ENCODE measurements around the gene HRK.

Gene HRK

DNA sequence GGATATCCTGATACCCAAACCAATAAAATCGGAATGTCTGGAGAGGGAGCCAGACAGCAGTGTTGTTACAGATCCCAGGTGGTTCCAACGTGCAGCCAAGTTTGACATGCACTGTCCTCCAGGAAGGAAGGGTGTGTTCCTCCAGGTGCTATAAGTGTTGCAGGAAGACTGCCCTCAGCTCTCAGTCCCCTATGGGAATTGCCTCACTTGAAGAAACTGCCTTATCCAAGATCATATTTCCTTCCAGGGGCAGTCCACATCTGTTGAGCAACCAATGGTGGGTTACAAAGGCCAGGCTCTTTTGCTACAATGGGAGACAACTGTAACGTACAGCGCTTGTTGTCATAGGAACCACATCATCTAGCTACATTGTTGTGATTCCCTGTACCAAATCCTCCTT is 16.2 kb upstream of the HRK start:
- DNase-seq = no peak

DNA sequence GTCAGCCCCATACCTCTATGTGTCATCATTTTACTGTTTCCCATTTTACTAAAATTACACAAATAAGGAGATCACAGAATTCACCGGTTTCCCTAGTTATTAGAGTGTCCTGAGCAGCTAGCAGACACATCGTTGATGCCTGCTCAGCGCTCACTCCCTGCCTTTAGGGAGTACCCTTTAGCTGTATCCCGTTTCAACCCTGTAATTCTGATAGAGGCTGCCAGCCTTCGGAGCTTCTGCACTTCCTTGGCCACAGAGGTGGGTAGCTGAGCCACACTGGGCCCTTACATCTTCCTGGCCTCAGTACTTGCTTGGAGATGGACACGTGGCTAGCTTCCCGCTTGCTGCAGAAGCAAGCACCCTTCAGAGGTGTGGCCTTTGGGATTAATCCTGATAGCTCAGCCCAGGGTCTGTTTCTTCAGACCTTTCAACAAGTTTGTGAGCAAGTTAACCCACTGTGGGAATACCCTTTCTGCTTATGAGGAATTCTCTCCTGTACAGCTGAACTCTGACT is 15.2 kb upstream of the HRK start:
- no peak for DNase-seq

GRCh38 chr12:116894913-116895312 is 13.7 kb upstream of the HRK start:
- no peak for DNase-seq

GRCh38 chr12:116892349-116893140 is 11.3 kb upstream of the HRK start:
- no peak for DNase-seq

- no peak for DNase-seq
Observed at GRCh38 chr12:116891019-116891418, 9.8 kb upstream of the HRK start.

DNA sequence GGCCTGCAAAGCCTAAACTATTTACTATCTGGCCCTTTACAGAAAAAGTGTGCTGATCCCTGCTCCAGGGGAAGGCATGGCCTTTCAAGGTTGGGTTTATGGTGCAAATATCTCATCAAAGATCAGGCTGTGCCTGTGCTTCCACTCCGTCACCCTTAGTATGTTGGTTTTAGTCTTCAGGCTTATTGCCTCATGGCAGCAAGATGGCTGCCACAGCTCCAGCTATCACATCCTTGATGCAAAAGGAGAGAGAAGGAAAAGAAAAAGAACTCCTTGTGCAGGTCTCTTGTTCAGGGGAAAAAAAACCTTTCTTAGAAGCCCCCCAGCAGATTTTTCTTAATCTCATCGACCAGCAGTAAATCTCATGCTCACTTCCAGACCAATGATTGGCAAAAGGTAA is 9.1 kb upstream of the HRK start:
- no peak for DNase-seq

GRCh38 chr12:116887897-116888296 is 6.7 kb upstream of the HRK start:
- DNase-seq = no peak

- DNase-seq = no peak
Observed at GRCh38 chr12:116887244-116887643, 6.0 kb upstream of the HRK start.

- no peak for DNase-seq
Observed at GRCh38 chr12:116885491-116885890, 4.2 kb upstream of the HRK start.

DNA sequence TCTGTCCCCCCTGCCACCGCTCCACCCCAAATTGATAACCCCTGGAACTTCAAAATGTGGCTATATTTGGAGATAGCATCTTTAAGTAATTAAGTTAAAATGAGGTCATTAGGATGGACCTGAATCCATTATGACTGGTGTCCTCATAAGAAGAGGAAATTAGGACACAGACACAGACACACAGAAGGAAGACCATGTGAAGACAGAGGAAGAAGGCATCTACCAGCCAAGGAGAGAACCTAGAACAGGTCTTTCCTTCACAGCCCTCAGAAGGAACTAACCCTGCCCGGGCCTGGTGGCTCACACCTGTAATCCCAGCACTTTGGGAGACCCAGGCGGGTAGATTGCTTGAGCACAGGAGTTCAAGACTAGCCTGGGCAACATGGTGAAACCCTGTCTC is 3.6 kb upstream of the HRK start:
- DNase-seq = no peak

DNA sequence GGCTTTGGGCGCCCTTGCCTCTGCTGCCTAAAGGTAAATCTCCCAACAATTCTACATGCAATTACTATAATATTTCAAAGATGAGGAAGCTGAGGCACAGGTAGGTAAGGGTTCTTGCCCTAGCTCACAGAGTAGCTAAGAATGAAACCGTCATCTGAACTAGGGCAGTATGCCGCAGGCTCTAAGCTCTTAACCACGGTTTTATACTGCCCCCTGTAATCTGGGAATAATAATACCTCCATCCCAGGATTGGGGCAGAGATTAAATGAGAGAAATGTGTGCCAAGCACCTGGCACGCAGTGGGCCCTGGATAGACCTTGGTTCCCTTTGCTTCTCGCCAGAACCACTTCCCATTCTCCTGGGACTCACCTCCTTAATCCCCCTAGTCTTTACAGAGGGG is 1.5 kb upstream of the HRK start:
- DNase-seq = peak in 1 of 2 experiments; percentile 22

DNA sequence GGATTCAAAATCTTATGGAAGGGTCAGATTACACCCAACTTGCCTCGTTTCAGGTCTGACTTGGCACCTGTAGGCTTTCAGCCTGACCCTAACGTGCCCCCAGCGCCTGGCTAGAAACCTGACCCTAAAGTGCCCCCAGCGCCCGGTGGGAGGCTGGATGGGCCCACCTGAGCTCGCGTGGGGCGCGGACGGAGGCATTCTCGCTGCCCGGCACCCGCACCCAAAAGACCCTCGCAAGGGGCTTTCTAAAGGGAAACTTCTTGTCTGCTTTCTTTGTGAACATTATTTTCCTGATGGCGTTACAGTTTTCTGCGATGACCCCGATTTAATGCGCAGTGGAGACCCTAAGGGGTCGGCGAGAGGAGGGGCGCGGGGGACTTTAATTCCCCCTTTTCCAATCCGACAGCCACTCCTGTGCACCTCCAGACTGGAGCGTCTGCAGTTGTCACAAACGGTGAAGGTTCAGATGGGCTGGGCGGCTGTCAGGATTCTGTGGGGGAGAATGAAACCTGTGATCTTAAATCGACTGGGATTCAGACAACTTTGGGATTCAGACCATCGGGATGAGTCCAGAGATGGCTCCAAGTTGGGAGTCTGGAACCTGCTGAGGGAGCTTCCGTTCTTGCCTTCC is 751 bp upstream of the HRK start:
- DNase-seq = no peak

GRCh38 chr12:116880817-116881324 is 370 bp downstream of the HRK start:
- DNase-seq = peak; percentile 58 to 80

DNA sequence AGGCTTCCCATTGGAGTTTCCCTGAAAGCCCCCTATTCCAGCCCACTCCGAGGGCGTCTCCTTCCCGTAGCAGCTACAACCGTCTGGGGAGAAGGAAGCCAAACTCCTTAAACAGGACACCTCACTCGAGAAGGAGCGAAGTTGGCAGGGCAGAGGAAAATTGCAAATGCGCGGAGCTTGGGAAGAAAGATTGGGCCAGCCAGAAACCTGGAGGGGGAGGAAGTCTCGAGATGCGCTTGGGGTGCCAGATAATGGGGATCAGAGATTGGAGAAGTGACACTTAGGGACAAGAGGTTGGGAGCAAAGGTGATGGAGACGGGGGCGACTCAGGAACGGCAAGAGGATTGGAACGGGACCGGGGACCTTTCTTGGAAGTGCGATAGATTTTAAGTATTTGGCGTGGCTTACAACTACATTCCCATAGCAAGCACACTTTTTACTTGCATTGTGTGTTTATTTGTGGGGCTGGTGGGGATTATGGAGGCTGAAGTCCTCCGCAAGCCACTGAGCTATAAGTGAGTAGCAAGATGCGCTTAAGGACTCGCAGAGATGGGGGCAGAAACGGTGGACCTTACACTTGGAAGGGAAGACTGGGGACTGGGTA is 926 bp downstream of the HRK start:
- DNase-seq = no peak

GRCh38 chr12:116879509-116880212 is 1.6 kb downstream of the HRK start:
- DNase-seq = no peak

DNA sequence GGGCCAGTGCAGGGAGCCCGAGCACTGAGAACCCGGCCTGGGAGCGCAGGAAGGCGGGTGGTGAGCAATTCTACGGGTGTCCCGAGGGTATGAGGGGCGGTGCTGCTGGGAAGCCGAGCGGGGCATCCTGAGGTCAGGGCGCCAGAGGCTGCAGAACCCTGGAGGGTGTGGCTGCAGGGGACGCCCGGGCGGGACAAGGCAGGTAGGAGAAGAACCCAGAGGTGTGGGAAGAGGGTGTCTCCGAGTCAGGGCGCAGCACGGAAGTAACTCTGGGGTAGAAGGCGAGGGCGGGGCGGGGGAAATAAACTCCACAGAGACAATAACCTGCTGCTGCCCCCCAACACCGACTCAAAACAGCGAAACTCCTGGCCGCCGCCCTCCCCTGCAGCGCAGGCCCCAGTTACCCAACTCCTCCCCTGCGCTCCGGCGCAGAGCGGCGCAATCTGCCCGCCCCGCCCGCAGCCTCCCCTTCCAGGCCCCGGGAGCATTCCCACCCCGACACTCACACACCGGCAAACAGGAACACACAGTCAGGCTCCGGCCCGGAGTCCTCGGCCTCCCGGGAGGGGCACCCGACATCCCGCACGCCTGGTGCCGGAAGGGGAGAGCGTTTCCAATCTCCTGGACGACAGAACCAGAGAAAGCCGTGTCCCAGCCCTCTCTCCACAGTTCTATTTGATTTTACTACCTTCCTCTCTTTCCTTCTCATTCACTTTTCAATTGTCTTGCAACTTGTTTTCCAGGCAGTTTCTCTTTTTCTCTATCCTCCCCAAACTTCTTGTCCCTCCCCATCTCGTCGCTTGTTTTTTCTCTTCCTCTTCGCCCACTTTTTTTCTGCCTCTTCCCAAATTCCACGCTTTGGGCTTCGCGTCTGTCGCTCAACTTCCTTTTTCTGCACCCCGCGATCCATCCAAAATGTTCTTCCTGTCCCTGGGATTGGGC is 2.4 kb downstream of the HRK start:
- DNase-seq = no peak

DNA sequence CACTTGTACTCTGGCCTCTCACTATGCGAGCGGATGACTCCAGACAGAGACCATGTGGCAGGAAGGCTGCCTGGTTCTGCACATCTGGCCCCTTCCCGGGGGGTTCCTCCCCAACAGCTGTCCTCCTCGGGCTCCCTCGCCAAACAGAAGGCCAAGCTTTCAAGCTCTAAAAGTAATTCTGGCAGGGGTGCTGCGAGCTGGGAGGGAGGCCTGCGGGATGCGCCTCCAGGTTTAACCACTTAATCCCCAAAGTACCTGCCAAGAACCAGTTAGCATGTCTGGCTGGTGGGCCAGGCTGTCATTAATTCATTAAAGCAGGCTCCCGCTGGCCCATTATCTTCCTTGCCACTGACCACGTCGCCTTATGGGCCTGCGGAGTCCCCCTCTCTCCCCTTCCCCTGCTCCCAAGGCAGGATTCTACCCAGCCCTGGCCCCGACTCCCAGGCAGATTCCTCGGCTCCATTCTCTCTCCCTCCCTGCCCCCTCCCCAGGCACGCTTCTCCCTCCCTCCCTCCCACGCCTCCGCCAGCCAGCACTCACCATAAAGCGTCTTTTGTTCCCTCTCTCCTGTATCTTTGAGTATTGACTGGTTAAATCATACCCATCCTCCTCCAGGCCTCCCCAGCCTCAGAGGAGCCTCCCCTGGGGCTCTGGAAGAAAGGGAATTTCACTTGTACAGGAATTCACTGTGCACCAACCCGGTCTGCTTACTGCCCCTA is 4.9 kb downstream of the HRK start:
- no peak for DNase-seq

DNA sequence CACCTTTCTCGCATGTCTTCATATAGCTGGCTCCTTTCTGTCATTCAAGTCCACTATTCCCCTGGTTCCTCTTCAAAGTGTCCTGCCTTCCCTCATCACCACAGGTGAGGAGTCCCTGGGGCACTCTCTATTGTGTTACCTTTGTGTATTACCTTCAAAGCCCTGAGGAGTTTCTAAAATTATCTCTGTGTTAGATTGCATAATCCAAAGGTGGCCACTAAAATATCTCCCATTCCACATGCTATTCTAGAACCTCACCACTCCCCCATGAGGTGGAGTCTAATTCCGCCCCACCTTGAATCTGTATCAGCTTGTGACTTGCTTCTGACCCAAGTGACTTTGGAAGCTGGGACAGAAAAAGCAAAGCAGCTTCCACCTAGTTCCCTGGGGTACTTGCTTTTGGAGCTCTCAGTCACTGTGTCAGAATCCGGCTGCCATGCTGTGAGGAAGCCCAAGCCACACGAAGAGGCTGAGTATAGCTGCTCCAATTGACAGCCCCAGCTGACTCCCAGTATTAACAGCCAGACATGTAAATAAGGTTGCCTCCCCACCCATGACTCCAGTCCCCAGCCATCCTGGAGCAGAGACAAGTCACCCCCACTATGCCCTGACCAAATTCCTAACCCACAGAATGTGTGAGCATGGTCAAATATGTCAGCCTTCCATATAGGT is 6.8 kb downstream of the HRK start:
- no peak for DNase-seq

DNA sequence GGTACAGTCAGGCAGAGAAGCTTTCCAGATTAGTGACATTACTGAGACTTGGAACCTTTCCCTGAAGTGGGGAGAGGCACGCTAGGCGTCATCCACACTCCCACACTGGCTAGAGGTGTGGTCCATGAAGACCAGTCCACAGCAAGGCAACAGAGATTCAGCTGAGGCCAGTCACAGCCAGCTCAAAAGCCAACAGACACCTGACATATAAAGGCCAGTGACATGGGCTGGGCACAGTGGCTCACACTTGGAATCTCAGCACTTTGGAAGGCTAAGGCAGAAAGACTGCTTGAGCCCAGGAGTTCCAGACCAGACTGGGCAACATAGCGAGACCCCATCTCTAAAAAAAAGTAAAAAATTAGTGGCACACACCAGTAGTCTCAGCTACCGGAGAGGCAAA is 10.9 kb downstream of the HRK start:
- no peak for DNase-seq

DNA sequence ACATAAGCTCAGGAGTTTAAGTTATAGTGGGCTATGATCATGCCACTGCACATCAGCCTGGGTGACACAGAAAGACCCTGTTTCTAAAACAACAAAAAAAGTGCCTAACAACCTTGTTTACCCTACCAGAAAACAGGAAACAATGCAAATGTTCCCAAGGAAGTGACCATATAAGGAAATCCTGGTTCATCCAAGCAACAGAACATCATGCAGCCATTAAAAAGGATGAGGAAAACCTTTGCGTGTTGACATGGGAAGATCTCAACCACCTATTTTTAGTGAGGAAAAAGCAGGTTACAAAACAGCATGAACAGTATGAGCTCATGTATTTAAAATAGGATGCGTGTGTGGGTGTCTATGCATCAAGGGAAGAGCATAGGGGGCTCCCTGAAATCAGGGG is 13.7 kb downstream of the HRK start:
- no peak for DNase-seq

All from NCI-H1930 (cell line).